ENCODE measurements around the gene DLST.
"Not testable (repeated sequence)": the region's sequence is repeated elsewhere in the genome, so short reads cannot be mapped to it uniquely, and the experiment has no call there.

DLST gene

GRCh38 chr14:74915426-74915825 lies 33.7 kb downstream of the DLST start:
- DNase-seq (ENCODE audit: extremely low read depth in 1 of 2, low read depth in 1 of 2) = no peak

- no peak for DNase-seq (ENCODE audit: extremely low read depth in 1 of 2, low read depth in 1 of 2)
Measured at GRCh38 chr14:74915826-74916225, 34.1 kb downstream of the DLST start.

GRCh38 chr14:74917178-74917543 lies 35.4 kb downstream of the DLST start:
- DNase-seq (ENCODE audit: extremely low read depth in 1 of 2, low read depth in 1 of 2) = no peak

- no peak for DNase-seq (ENCODE audit: extremely low read depth in 1 of 2, low read depth in 1 of 2)
Measured at GRCh38 chr14:74917646-74918081, 35.9 kb downstream of the DLST start.

- no peak for DNase-seq (ENCODE audit: extremely low read depth in 1 of 2, low read depth in 1 of 2)
Measured at GRCh38 chr14:74918380-74918779, 36.7 kb downstream of the DLST start.

GRCh38 chr14:74919421-74920165 lies 37.9 kb downstream of the DLST start:
- DNase-seq (ENCODE audit: extremely low read depth in 1 of 2, low read depth in 1 of 2) = no peak

GRCh38 chr14:74920281-74920680 lies 38.6 kb downstream of the DLST start:
- no peak for DNase-seq (ENCODE audit: extremely low read depth in 1 of 2, low read depth in 1 of 2)

- no peak for DNase-seq (ENCODE audit: extremely low read depth in 1 of 2, low read depth in 1 of 2)
Measured at GRCh38 chr14:74921053-74921620, 39.4 kb downstream of the DLST start.

GRCh38 chr14:74921987-74922751 lies 40.5 kb downstream of the DLST start:
- DNase-seq (ENCODE audit: extremely low read depth in 1 of 2, low read depth in 1 of 2) = no peak

GRCh38 chr14:74922752-74923401 lies 41.2 kb downstream of the DLST start, which contains the start of gene RPS6KL1:
Gene RPS6KL1 (minus strand): TSS chr14:74923260. CDS start chr14:74921541, 1,719 bp downstream.
- peak; percentile 45 to 61 for DNase-seq (ENCODE audit: extremely low read depth in 1 of 2, low read depth in 1 of 2)

GRCh38 chr14:74924061-74924460 lies 42.3 kb downstream of the DLST start:
- no peak for DNase-seq (ENCODE audit: extremely low read depth in 1 of 2, low read depth in 1 of 2)

- DNase-seq (ENCODE audit: extremely low read depth in 1 of 2, low read depth in 1 of 2) = no peak
Measured at GRCh38 chr14:74927225-74927624, 45.5 kb downstream of the DLST start.

- no peak for DNase-seq (ENCODE audit: extremely low read depth in 1 of 2, low read depth in 1 of 2)
Measured at GRCh38 chr14:74929242-74929641, 47.5 kb downstream of the DLST start.

- DNase-seq (ENCODE audit: extremely low read depth in 1 of 2, low read depth in 1 of 2) = not testable (repeated sequence)
Measured at GRCh38 chr14:74931744-74932143, 50.0 kb downstream of the DLST start.

- no peak for DNase-seq (ENCODE audit: extremely low read depth in 1 of 2, low read depth in 1 of 2)
Measured at GRCh38 chr14:74932401-74932901, 50.7 kb downstream of the DLST start.

- not testable (repeated sequence) for DNase-seq (ENCODE audit: extremely low read depth in 1 of 2, low read depth in 1 of 2)
Measured at GRCh38 chr14:74932936-74933335, 51.2 kb downstream of the DLST start.

- DNase-seq (ENCODE audit: extremely low read depth in 1 of 2, low read depth in 1 of 2) = no peak
Measured at GRCh38 chr14:74934041-74934440, 52.3 kb downstream of the DLST start.

- DNase-seq (ENCODE audit: extremely low read depth in 1 of 2, low read depth in 1 of 2) = no peak
Measured at GRCh38 chr14:74934476-74935359, 53.0 kb downstream of the DLST start.

GRCh38 chr14:74935360-74935680 lies 53.6 kb downstream of the DLST start:
- no peak for DNase-seq (ENCODE audit: extremely low read depth in 1 of 2, low read depth in 1 of 2)

GRCh38 chr14:74936151-74936550 lies 54.4 kb downstream of the DLST start:
- DNase-seq (ENCODE audit: extremely low read depth in 1 of 2, low read depth in 1 of 2) = no peak

All from stimulated activated CD8-positive, alpha-beta memory T cell treated with anti-CD3 and anti-CD28 coated beads, Interleukin-7, amount 100 ng/mL, for 48 hours (primary cell).